HG02588 (cell line): ENCODE results near the gene KRT34.
"Not testable (repeated sequence)": the region's sequence is repeated elsewhere in the genome, so short reads cannot be mapped to it uniquely, and the experiment has no call there.

Experiments
- ATAC-seq: cut with Tn5 transposase; IDR thresholded peaks from one replicate; pipeline ENCODE4 v1.9.1; 2021; ENCODE audit warnings: mild to moderate bottlenecking, moderate library complexity; ENCODE audit not compliant: unreplicated experiment

The KRT34 gene

GRCh38 chr17:41381943-41382342 lies at the start of gene KRT34:
Gene KRT34, minus strand, starts transcription at chr17:41382306. Its CDS starts 60 bp downstream, at chr17:41382246.
- not testable (repeated sequence) for ATAC-seq

GRCh38 chr17:41430376-41430775 lies 48.3 kb upstream of the KRT34 start:
- ATAC-seq: not testable (repeated sequence)

GRCh38 chr17:41429667-41430066 lies 47.6 kb upstream of the KRT34 start:
- no peak for ATAC-seq

GRCh38 chr17:41428591-41429291 lies 46.6 kb upstream of the KRT34 start:
- ATAC-seq: no peak

GRCh38 chr17:41424111-41424635 lies 42.1 kb upstream of the KRT34 start, which contains the start of gene KRT37:
Gene KRT37, minus strand, starts transcription at chr17:41424585. Its CDS starts 62 bp downstream, at chr17:41424523.
- no peak for ATAC-seq

- not testable (repeated sequence) for ATAC-seq
Measured at GRCh38 chr17:41422586-41422985, 40.5 kb upstream of the KRT34 start.

GRCh38 chr17:41421617-41422016 lies 39.5 kb upstream of the KRT34 start:
- ATAC-seq: no peak

- no peak for ATAC-seq
Measured at GRCh38 chr17:41421116-41421515, 39.0 kb upstream of the KRT34 start.

GRCh38 chr17:41420134-41420533 lies 38.0 kb upstream of the KRT34 start:
- no peak for ATAC-seq

GRCh38 chr17:41419716-41420115 lies 37.6 kb upstream of the KRT34 start:
- no peak for ATAC-seq

- no peak for ATAC-seq
Measured at GRCh38 chr17:41418116-41418860, 36.2 kb upstream of the KRT34 start.

- no peak for ATAC-seq
Measured at GRCh38 chr17:41417576-41418015, 35.5 kb upstream of the KRT34 start.

- no peak for ATAC-seq
Measured at GRCh38 chr17:41417127-41417526, 35.0 kb upstream of the KRT34 start.

GRCh38 chr17:41416479-41416878 lies 34.4 kb upstream of the KRT34 start:
- no peak for ATAC-seq

- ATAC-seq: no peak
Measured at GRCh38 chr17:41415833-41416335, 33.8 kb upstream of the KRT34 start.

- ATAC-seq: no peak
Measured at GRCh38 chr17:41415411-41415810, 33.3 kb upstream of the KRT34 start.

- no peak for ATAC-seq
Measured at GRCh38 chr17:41413982-41414381, 31.9 kb upstream of the KRT34 start.

- no peak for ATAC-seq
Measured at GRCh38 chr17:41413353-41413957, 31.3 kb upstream of the KRT34 start.

- no peak for ATAC-seq
Measured at GRCh38 chr17:41411072-41411840, 29.1 kb upstream of the KRT34 start.

GRCh38 chr17:41407226-41407625 lies 25.1 kb upstream of the KRT34 start:
- ATAC-seq: no peak
